Smooth muscle cell (in vitro differentiated cells): Measurements from ENCODE around the gene PRSS57. TPM values are rescaled to one million over a fixed set of nuclear protein-coding genes. Genes with fewer than 3 reads are reported as not detected.

Experiments
- DNase-seq: peaks from one replicate; lab custom pipeline; 2025; ENCODE audit not compliant: unreplicated experiment; lab: John Stamatoyannopoulos, UW
- H2AFZ ChIP-seq: fragments of 200-600 bp; sonication (generic); 2 replicates; pipeline ENCODE4 v1.6.0; 2016; ENCODE audit warnings: antibody characterized with exemption, low read depth, mild to moderate bottlenecking
- H3F3A ChIP-seq: fragments of 200-600 bp; sonication (generic); 2 replicates; pipeline ENCODE4 v1.6.0; 2017; ENCODE audit warnings: antibody characterized with exemption, low read depth
- H3K27ac ChIP-seq: fragments of 200-600 bp; sonication (generic); 2 replicates; pipeline ENCODE4 v1.5.1; 2016; ENCODE audit warnings: low read depth, mild to moderate bottlenecking
- H3K27me3 ChIP-seq: fragments of 200-600 bp; sonication (generic); 2 replicates; pipeline ENCODE4 v1.6.1; 2016; ENCODE audit warnings: low read depth, mild to moderate bottlenecking
- H3K36me3 ChIP-seq: fragments of 200-600 bp; sonication (generic); 2 replicates; pipeline ENCODE4 v1.5.1; 2016; ENCODE audit warnings: low read depth
- H3K4me1 ChIP-seq: fragments of 200-600 bp; sonication (generic); 2 replicates; pipeline ENCODE4 v1.5.1; 2016; ENCODE audit warnings: low read depth
- H3K4me2 ChIP-seq: fragments of 200-600 bp; sonication (generic); 2 replicates; pipeline ENCODE4 v1.6.0; 2016; ENCODE audit warnings: mild to moderate bottlenecking
- H3K4me3 ChIP-seq: fragments of 200-600 bp; sonication (generic); 2 replicates; pipeline ENCODE4 v1.5.1; 2016; ENCODE audit warnings: mild to moderate bottlenecking
- H3K79me2 ChIP-seq: fragments of 200-600 bp; sonication (generic); 2 replicates; pipeline ENCODE4 v1.6.0; 2016; ENCODE audit warnings: low read depth, mild to moderate bottlenecking
- H3K9ac ChIP-seq: fragments of 200-600 bp; sonication (generic); 2 replicates; pipeline ENCODE4 v1.6.0; 2016; ENCODE audit warnings: low read depth
- H3K9me3 ChIP-seq: fragments of 200-600 bp; sonication (generic); replicated peaks from 2 replicates; pipeline ENCODE4 v1.5.1; 2016; ENCODE audit warnings: low read depth
- H4K20me1 ChIP-seq: fragments of 200-600 bp; sonication (generic); 2 replicates; pipeline ENCODE4 v1.6.0; 2016; ENCODE audit warnings: low read depth
- CTCF ChIP-seq: fragments of 200-600 bp; sonication (generic); IDR thresholded peaks from 2 replicates; pipeline ENCODE4 v1.5.1; 2017; ENCODE audit warnings: borderline replicate concordance, mild to moderate bottlenecking, antibody characterized with exemption; ENCODE audit not compliant: insufficient read depth, poor library complexity, severe bottlenecking
- WGBS: methylation state at CpG from one replicate; pipeline ENCODE4 v1.1.7; 2016; ENCODE audit warnings: low lambda C conversion rate; 5-methylcytosine and 5-hydroxymethylcytosine counted together
- polyA plus RNA-seq: library from polyadenylated mRNA; unstranded; fragments of >200 nt; fragmentation: Nextera tagmentation; extraction: Ambion mirVana; gene quantifications from 2 replicates; pipeline ENCODE4 v1.2.1, GENCODE V29; 2016
- total RNA-seq: library from RNA; depleted of rRNA; stranded (reverse); fragments of >200 nt; gene quantifications from 2 replicates; pipeline ENCODE4 v1.2.3, GENCODE V29; 2014

PRSS57 gene
- total RNA-seq: not detected in 2 replicates
- polyA plus RNA-seq: not detected in 2 replicates

- Histone ChIP-seq H4K20me1 (no peaks in the 10 kb centered on the region), H3K27me3 (no peaks in the 10 kb centered on the region), H3K9ac (no peak within 1 kb of the TSS), H3K4me2 (no peak within 1 kb of the TSS), H3K9me3 (no peaks in the 10 kb centered on the region), H3K36me3 (no peaks in the 10 kb centered on the region), H3K79me2 (no peaks in the 10 kb centered on the region), H3F3A (no peaks in the 10 kb centered on the region), H3K27ac (no peak within 1 kb of the TSS), H3K4me1 (no peaks in the 10 kb centered on the region), H3K4me3 (no peak within 1 kb of the TSS), H2AFZ (no peak within 1 kb of the TSS)
- 92% methylated on average over 27 of the region's 31 CpGs for WGBS
- no peak for TF ChIP-seq CTCF
- DNase-seq: no peak
These were observed at the start of gene PRSS57 for GRCh38 chr19:695352-695949. Gene PRSS57 (minus strand): TSS chr19:695452. CDS start chr19:695430, 22 bp downstream.

GRCh38 chr19:743168-743687, 48.0 kb upstream of the PRSS57 start:
- Histone ChIP-seq H3F3A (no peaks in the 10 kb centered on the region), H3K79me2 (no peaks in the 10 kb centered on the region), H3K4me1 (no peaks in the 10 kb centered on the region), H2AFZ (no peak overlapping the region), H4K20me1 (no peaks in the 10 kb centered on the region), H3K4me2 (no peak overlapping the region), H3K9ac (no peak overlapping the region), H3K27me3 (no peaks in the 10 kb centered on the region), H3K27ac (no peak overlapping the region), H3K36me3 (no peaks in the 10 kb centered on the region), H3K4me3 (no peak overlapping the region), H3K9me3 (no peaks in the 10 kb centered on the region)
- DNase-seq: no peak
- 90% methylated on average over 13 of the region's 13 CpGs for WGBS
- no peak for TF ChIP-seq CTCF

- Histone ChIP-seq H3K9me3 (no peaks in the 10 kb centered on the region), H3K79me2 (no peaks in the 10 kb centered on the region), H3K4me3 (no peak overlapping the region), H2AFZ (no peak overlapping the region), H3K27me3 (no peaks in the 10 kb centered on the region), H3F3A (no peaks in the 10 kb centered on the region), H3K9ac (no peak overlapping the region), H3K4me1 (no peaks in the 10 kb centered on the region), H3K36me3 (no peaks in the 10 kb centered on the region), H3K4me2 (no peak overlapping the region), H4K20me1 (no peaks in the 10 kb centered on the region), H3K27ac (no peak overlapping the region)
- no peak for TF ChIP-seq CTCF
- 96% methylated on average over 24 of the region's 24 CpGs for WGBS
- DNase-seq: no peak
These were observed 47.4 kb upstream of the PRSS57 start for GRCh38 chr19:742540-743075.
